ENCODE measurements around the gene ADAMTS12.

The ADAMTS12 gene

GRCh38 chr5:33793836-33794549 is 97.8 kb downstream of the ADAMTS12 start:
- H3K4me1 Mint-ChIP-seq, result peaks cover 7% of the 10 kb centered on the region
- DNase-seq, result no peak
- no peaks in the 10 kb centered on the region for H3K27me3 Mint-ChIP-seq (ENCODE audit: low read depth, poor library complexity)
- H3K27ac Mint-ChIP-seq, result peak overlapping the region; percentile 48
- no peak overlapping the region for H3K4me3 Mint-ChIP-seq
- peaks cover 10% of the 10 kb centered on the region for H3K9me3 Mint-ChIP-seq
- TF ChIP-seq CTCF (IDR thresholded peaks at IDR 0.05), result no peak
- H3K36me3 Mint-ChIP-seq (ENCODE audit: low read depth), result peaks cover 13% of the 10 kb centered on the region

- TF ChIP-seq CTCF (IDR thresholded peaks at IDR 0.05), result no peak
- Mint-ChIP-seq H3K9me3 (peaks cover 5% of the 10 kb centered on the region), H3K27ac (no peak overlapping the region)
Measured at GRCh38 chr5:33793276-33793675, 98.5 kb downstream of the ADAMTS12 start.

GRCh38 chr5:33792559-33792958 is 99.2 kb downstream of the ADAMTS12 start:
- peaks cover 5% of the 10 kb centered on the region for H3K9me3 Mint-ChIP-seq
- no peaks in the 10 kb centered on the region for H3K27me3 Mint-ChIP-seq (ENCODE audit: low read depth, poor library complexity)
- peaks cover 13% of the 10 kb centered on the region for H3K36me3 Mint-ChIP-seq (ENCODE audit: low read depth)
- no peak for DNase-seq
- peaks cover 7% of the 10 kb centered on the region for H3K4me1 Mint-ChIP-seq
- no peak overlapping the region for H3K4me3 Mint-ChIP-seq
- no peak for TF ChIP-seq CTCF (IDR thresholded peaks at IDR 0.05)
- no peak overlapping the region for H3K27ac Mint-ChIP-seq

More at GRCh38 chr5:33793276-33793675, 98.5 kb downstream of the ADAMTS12 start:
- Mint-ChIP-seq H3K4me1 (peaks cover 7% of the 10 kb centered on the region), H3K36me3 (ENCODE audit: low read depth) (peaks cover 13% of the 10 kb centered on the region), H3K27me3 (ENCODE audit: low read depth, poor library complexity) (no peaks in the 10 kb centered on the region), H3K4me3 (no peak overlapping the region)
- DNase-seq, result no peak

- peaks cover 7% of the 10 kb centered on the region for H3K4me1 Mint-ChIP-seq
- no peak overlapping the region for H3K27ac Mint-ChIP-seq
- no peak for DNase-seq
- H3K27me3 Mint-ChIP-seq (ENCODE audit: low read depth, poor library complexity), result no peaks in the 10 kb centered on the region
- no peak overlapping the region for H3K4me3 Mint-ChIP-seq
- peaks cover 21% of the 10 kb centered on the region for H3K9me3 Mint-ChIP-seq
- no peak for TF ChIP-seq CTCF (IDR thresholded peaks at IDR 0.05)
- H3K36me3 Mint-ChIP-seq (ENCODE audit: low read depth), result peaks cover 21% of the 10 kb centered on the region
Measured at GRCh38 chr5:33789567-33789957, 102.2 kb downstream of the ADAMTS12 start.

GRCh38 chr5:33788922-33789566 is 102.7 kb downstream of the ADAMTS12 start:
- Mint-ChIP-seq H3K4me1 (peaks cover 3% of the 10 kb centered on the region), H3K27me3 (ENCODE audit: low read depth, poor library complexity) (peaks cover under 1% of the 10 kb centered on the region), H3K4me3 (no peak overlapping the region), H3K27ac (no peak overlapping the region), H3K9me3 (peaks cover 25% of the 10 kb centered on the region), H3K36me3 (ENCODE audit: low read depth) (peaks cover 15% of the 10 kb centered on the region)
- no peak for DNase-seq
- TF ChIP-seq CTCF (IDR thresholded peaks at IDR 0.05), result no peak
